Trophoblast cell (in vitro differentiated cells and primary cell): ENCODE data around the gene PPM1H.

Experiments
- DNase-seq, 2 donors: peaks; one replicate each; pipeline ENCODE4 v3.0.0-alpha.2; 2016
- H2AFZ ChIP-seq: 2 replicates; pipeline ENCODE4 v1.6.1; 2013; ENCODE audit warnings: low read length, moderate library complexity, mild to moderate bottlenecking; ENCODE audit not compliant: insufficient read depth, poor library complexity
- H2AK5ac ChIP-seq: 2 replicates; pipeline ENCODE4 v1.6.1; 2013; ENCODE audit warnings: mild to moderate bottlenecking, low read length
- H2BK120ac ChIP-seq: 2 replicates; pipeline ENCODE4 v1.6.1; 2013; ENCODE audit warnings: low read length, mild to moderate bottlenecking, moderate library complexity; ENCODE audit not compliant: insufficient read depth, poor library complexity
- H2BK12ac ChIP-seq: 2 replicates; pipeline ENCODE4 v1.6.1; 2013; ENCODE audit warnings: mild to moderate bottlenecking, low read length, moderate library complexity
- H2BK5ac ChIP-seq: 2 replicates; pipeline ENCODE4 v1.6.1; 2013; ENCODE audit warnings: low read length, low read depth, moderate library complexity, mild to moderate bottlenecking; ENCODE audit not compliant: poor library complexity
- H3K14ac ChIP-seq: 2 replicates; pipeline ENCODE4 v1.6.1; 2013; ENCODE audit warnings: mild to moderate bottlenecking, low read length
- H3K18ac ChIP-seq: 2 replicates; pipeline ENCODE4 v1.6.1; 2013; ENCODE audit warnings: mild to moderate bottlenecking, low read length
- H3K23ac ChIP-seq: 2 replicates; pipeline ENCODE4 v1.6.1; 2013; ENCODE audit warnings: low read length
- H3K27ac ChIP-seq: 2 replicates; pipeline ENCODE4 v1.5.1; 2013; ENCODE audit warnings: low read depth, mild to moderate bottlenecking, inconsistent platforms, low read length, moderate library complexity
- H3K27me3 ChIP-seq: 2 replicates; pipeline ENCODE4 v1.6.1; 2013; ENCODE audit warnings: inconsistent platforms, mild to moderate bottlenecking, low read length, moderate library complexity; ENCODE audit not compliant: insufficient read depth
- H3K36me3 ChIP-seq, 2 experiments: 1 replicate in 1 of 2; 2 replicates in 1 of 2; pipeline ENCODE4 v1.6.1; 2013; ENCODE audit warnings: low read length in 2 of 2, mild to moderate bottlenecking in 2 of 2, moderate library complexity in 1 of 2; ENCODE audit not compliant: insufficient read depth in 2 of 2, control insufficient read depth in 1 of 2
- H3K4ac ChIP-seq: 2 replicates; pipeline ENCODE4 v1.6.1; 2013; ENCODE audit warnings: low read depth, mild to moderate bottlenecking, low read length, moderate library complexity
- H3K4me1 ChIP-seq, 2 experiments: 1 replicate in 1 of 2; 2 replicates in 1 of 2; pipeline ENCODE4 v1.6.1; 2013; ENCODE audit warnings: low read length in 2 of 2, mild to moderate bottlenecking in 2 of 2, moderate library complexity in 1 of 2; ENCODE audit not compliant: insufficient read depth in 2 of 2, control insufficient read depth in 1 of 2
- H3K4me2 ChIP-seq: 2 replicates; pipeline ENCODE4 v1.6.1; 2013; ENCODE audit warnings: inconsistent platforms, mild to moderate bottlenecking, low read length, moderate library complexity
- H3K4me3 ChIP-seq: 2 replicates; pipeline ENCODE4 v1.5.1; 2013; ENCODE audit warnings: mild to moderate bottlenecking, low read depth, low read length, inconsistent platforms
- H3K79me1 ChIP-seq: one replicate; pipeline ENCODE4 v1.6.1; 2013; ENCODE audit warnings: low read length
- H3K79me2 ChIP-seq: 2 replicates; pipeline ENCODE4 v1.6.1; 2013; ENCODE audit warnings: low read length, mild to moderate bottlenecking; ENCODE audit not compliant: control insufficient read depth, insufficient read depth, poor library complexity
- H3K9ac ChIP-seq: 2 replicates; pipeline ENCODE4 v1.6.1; 2013; ENCODE audit warnings: mild to moderate bottlenecking, low read length
- H3K9me3 ChIP-seq: 2 replicates; pipeline ENCODE4 v1.6.1; 2013; ENCODE audit warnings: low read depth, mild to moderate bottlenecking, control low read depth, inconsistent platforms, low read length; ENCODE audit not compliant: insufficient read depth
- H4K12ac ChIP-seq: 2 replicates; pipeline ENCODE4 v1.6.1; 2013; ENCODE audit warnings: low read depth, mild to moderate bottlenecking, low read length, moderate library complexity
- H4K8ac ChIP-seq: 2 replicates; pipeline ENCODE4 v1.6.1; 2013; ENCODE audit warnings: low read depth, mild to moderate bottlenecking, low read length, moderate library complexity
- H4K91ac ChIP-seq: one replicate; pipeline ENCODE4 v1.6.1; 2013; ENCODE audit warnings: low read depth, mild to moderate bottlenecking, low read length, moderate library complexity
- WGBS: extraction: QIAGEN DNeasy Blood & Tissue Kit; methylation state at CpG from one replicate; pipeline ENCODE4 v1.1.7; 2013; ENCODE audit warnings: missing lambda C conversion rate; ENCODE audit not compliant: insufficient read length, insufficient coverage; ENCODE audit errors: extremely low coverage; 5-methylcytosine and 5-hydroxymethylcytosine counted together

Gene PPM1H

DNA sequence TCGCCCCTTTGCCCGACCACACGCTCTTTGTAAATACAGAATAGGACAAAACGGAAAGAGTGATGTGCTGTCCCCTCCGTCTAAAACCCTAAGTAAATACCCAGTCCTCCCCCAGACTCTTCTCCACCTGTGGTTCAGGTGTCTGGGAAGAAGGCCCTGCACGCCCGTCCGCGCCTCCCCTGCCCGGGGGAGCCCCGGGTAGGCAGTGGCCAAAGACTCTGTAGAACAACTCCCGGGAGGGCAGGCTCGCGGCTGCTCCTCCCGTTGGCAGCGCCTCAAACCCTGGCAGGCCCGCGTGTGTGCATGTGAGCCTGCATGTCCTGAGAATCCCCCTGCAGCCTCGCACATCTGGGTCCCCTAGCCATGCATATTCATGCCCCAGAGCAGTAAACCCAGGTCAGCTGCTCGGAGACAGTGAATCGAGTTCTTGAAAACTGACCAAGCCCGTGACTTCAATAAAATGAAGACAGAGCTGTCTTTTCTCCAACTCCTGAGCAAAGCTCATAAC, 302.5 kb downstream of the PPM1H start:
- Histone ChIP-seq H3K27me3 (no peaks in the 10 kb centered on the region), H2AK5ac (no peak overlapping the region), H3K14ac (no peak overlapping the region), H2BK12ac (no peak overlapping the region), H4K91ac (no peak overlapping the region), H2AFZ (peak overlapping the region; percentile 64), H4K12ac (no peak overlapping the region), H2BK5ac (no peak overlapping the region), H3K18ac (no peak overlapping the region), H3K4ac (no peak overlapping the region), H3K23ac (no peak overlapping the region), H3K4me1 (peaks cover 2 to 4% of the 10 kb centered on the region in 2 experiments), H3K9me3 (no peaks in the 10 kb centered on the region), H3K79me1 (no peaks in the 10 kb centered on the region), H3K4me3 (peak overlapping the region; percentile 21), H4K8ac (no peak overlapping the region), H3K9ac (no peak overlapping the region), H3K79me2 (no peaks in the 10 kb centered on the region), H2BK120ac (no peak overlapping the region), H3K4me2 (peak overlapping the region; percentile 94), H3K27ac (no peak overlapping the region), H3K36me3 (no peaks in the 10 kb centered on the region)
- DNase-seq: no peak
- no CpG with 5 or more reads among the region's 22 CpGs for WGBS

- Histone ChIP-seq H2BK5ac (no peak overlapping the region), H3K14ac (no peak overlapping the region), H3K79me1 (no peaks in the 10 kb centered on the region), H4K8ac (no peak overlapping the region), H3K4ac (no peak overlapping the region), H3K79me2 (no peaks in the 10 kb centered on the region), H4K91ac (no peak overlapping the region), H3K4me1 (peaks cover 2 to 4% of the 10 kb centered on the region in 2 experiments), H3K9me3 (no peaks in the 10 kb centered on the region), H4K12ac (no peak overlapping the region), H3K27me3 (no peaks in the 10 kb centered on the region), H3K36me3 (no peaks in the 10 kb centered on the region), H3K9ac (no peak overlapping the region), H2AK5ac (no peak overlapping the region), H3K23ac (no peak overlapping the region), H2AFZ (no peak overlapping the region), H3K4me2 (peak overlapping the region; percentile 94), H3K4me3 (peak overlapping the region; percentile 63), H3K18ac (no peak overlapping the region), H3K27ac (no peak overlapping the region), H2BK120ac (no peak overlapping the region), H2BK12ac (no peak overlapping the region)
- WGBS: no CpG with 5 or more reads among the region's 58 CpGs
- DNase-seq: no peak
Measured at GRCh38 chr12:62631471-62632410, 303.2 kb downstream of the PPM1H start.

- no peak overlapping the region for H2BK120ac ChIP-seq
- H3K27ac ChIP-seq: no peak overlapping the region
- H3K9ac ChIP-seq: no peak overlapping the region
- H2BK12ac ChIP-seq: no peak overlapping the region
- H3K36me3 ChIP-seq: no peaks in the 10 kb centered on the region
- H3K79me2 ChIP-seq: no peaks in the 10 kb centered on the region
- no peak overlapping the region for H4K12ac ChIP-seq
- no CpG with 5 or more reads among the region's 5 CpGs for WGBS
- no peaks in the 10 kb centered on the region for H3K79me1 ChIP-seq
- H3K23ac ChIP-seq: no peak overlapping the region
- no peak overlapping the region for H2BK5ac ChIP-seq
- no peak overlapping the region for H3K4me2 ChIP-seq
- H3K4ac ChIP-seq: no peak overlapping the region
- no peak overlapping the region for H3K18ac ChIP-seq
- H3K9me3 ChIP-seq: no peaks in the 10 kb centered on the region
- H3K14ac ChIP-seq: no peak overlapping the region
- no peaks in the 10 kb centered on the region for H3K27me3 ChIP-seq
- H2AK5ac ChIP-seq: no peak overlapping the region
- no peak overlapping the region for H3K4me3 ChIP-seq
- H2AFZ ChIP-seq: no peak overlapping the region
- no peak for DNase-seq
- no peak overlapping the region for H4K91ac ChIP-seq
- H3K4me1 ChIP-seq: peaks cover 2 to 4% of the 10 kb centered on the region in 2 experiments
- no peak overlapping the region for H4K8ac ChIP-seq
Measured at GRCh38 chr12:62629971-62630739, 304.8 kb downstream of the PPM1H start.

DNA sequence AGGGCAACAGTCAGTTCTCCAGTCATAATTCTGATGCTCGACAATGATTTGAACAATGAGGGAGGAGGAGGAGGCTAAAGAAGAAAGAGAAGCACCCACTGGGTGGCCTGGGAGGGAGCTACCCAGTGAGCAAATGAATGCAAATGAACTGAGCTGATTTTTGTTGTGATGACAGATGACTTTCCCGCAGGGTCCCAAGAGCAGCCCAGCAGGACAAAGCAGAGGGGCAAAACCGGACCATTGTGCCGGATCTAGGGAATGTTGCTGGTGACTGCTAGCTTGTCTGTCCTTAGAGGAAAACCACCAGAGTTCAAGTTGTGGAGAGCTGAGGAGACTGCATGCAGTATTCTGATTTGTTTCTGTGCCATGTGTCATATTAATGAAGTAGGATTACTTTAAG, 305.5 kb downstream of the PPM1H start:
- Histone ChIP-seq H2AFZ (no peak overlapping the region), H3K36me3 (no peaks in the 10 kb centered on the region), H3K79me2 (no peaks in the 10 kb centered on the region), H4K8ac (no peak overlapping the region), H3K4me1 (peaks cover 2 to 4% of the 10 kb centered on the region in 2 experiments), H3K4me3 (no peak overlapping the region), H4K12ac (no peak overlapping the region), H3K18ac (no peak overlapping the region), H2BK5ac (no peak overlapping the region), H3K27me3 (no peaks in the 10 kb centered on the region), H4K91ac (no peak overlapping the region), H2AK5ac (no peak overlapping the region), H3K27ac (no peak overlapping the region), H3K14ac (no peak overlapping the region), H2BK12ac (no peak overlapping the region), H3K4ac (no peak overlapping the region), H3K4me2 (no peak overlapping the region), H2BK120ac (no peak overlapping the region), H3K23ac (no peak overlapping the region), H3K9me3 (no peaks in the 10 kb centered on the region), H3K79me1 (no peaks in the 10 kb centered on the region), H3K9ac (no peak overlapping the region)
- DNase-seq: no peak
- no CpG with 5 or more reads among the region's 4 CpGs for WGBS
